ENCODE data around the gene PPARG.

PPARG gene

GRCh38 chr3:12439161-12439940 is 150.5 kb downstream of the PPARG start:
- ChIA-PET CTCF (no interaction called here), POLR2A (no interaction called here)
- no peak for DNase-seq (ENCODE audit: extremely low spot score)
- no peak for TF ChIP-seq CTCF (IDR thresholded peaks at IDR 0.05; ENCODE audit: control extremely low read depth, extremely low read depth, low read depth, missing control alignments)

- ChIA-PET POLR2A (no interaction called here), CTCF (interaction anchor here (1.3 kb wide), 1 partner anchor 39 kb away, joined by 4 read pairs; no protein-coding TSS in a partner anchor)
- DNase-seq (ENCODE audit: extremely low spot score), result no peak
- TF ChIP-seq CTCF (IDR thresholded peaks at IDR 0.05; ENCODE audit: control extremely low read depth, extremely low read depth, low read depth, missing control alignments), result no peak
Measured at GRCh38 chr3:12440927-12441714, 152.3 kb downstream of the PPARG start.

- no peak for TF ChIP-seq CTCF (IDR thresholded peaks at IDR 0.05; ENCODE audit: control extremely low read depth, extremely low read depth, low read depth, missing control alignments)
- ChIA-PET POLR2A (no interaction called here), CTCF (no interaction called here)
- no peak for DNase-seq (ENCODE audit: extremely low spot score)
Measured at GRCh38 chr3:12442654-12443501, 154.0 kb downstream of the PPARG start.

GRCh38 chr3:12443781-12444522 is 155.1 kb downstream of the PPARG start:
- POLR2A ChIA-PET, result no interaction called here
- TF ChIP-seq CTCF (IDR thresholded peaks at IDR 0.05; ENCODE audit: control extremely low read depth, extremely low read depth, low read depth, missing control alignments), result no peak
- CTCF ChIA-PET, result no interaction called here
- DNase-seq (ENCODE audit: extremely low spot score), result no peak

GRCh38 chr3:12444582-12445471 is 156.0 kb downstream of the PPARG start:
- ChIA-PET CTCF (no interaction called here), POLR2A (no interaction called here)
- TF ChIP-seq CTCF (IDR thresholded peaks at IDR 0.05; ENCODE audit: control extremely low read depth, extremely low read depth, low read depth, missing control alignments), result no peak
- DNase-seq (ENCODE audit: extremely low spot score), result no peak

All from GM10248 (cell line).